Skeletal muscle tissue (tissue), 4 donors: ENCODE measurements around the gene VIT. TPM values are rescaled to one million over a fixed set of nuclear protein-coding genes. Genes with fewer than 3 reads are reported as not detected.

Source experiments
- H3K27ac ChIP-seq: one replicate; pipeline ENCODE4 v1.7.0; 2013; ENCODE audit warnings: mild to moderate bottlenecking, low read depth, low read length, inconsistent platforms
- H3K27me3 ChIP-seq, 3 donors: one replicate each; pipeline ENCODE4 v1.7.0; 2013; ENCODE audit warnings: low read length in 3 of 3; ENCODE audit not compliant: control insufficient read depth in 3 of 3, insufficient read depth in 3 of 3
- H3K36me3 ChIP-seq, 3 donors: one replicate each; pipeline ENCODE4 v1.7.0; 2013; ENCODE audit warnings: low read length in 3 of 3; ENCODE audit not compliant: control insufficient read depth in 3 of 3, insufficient read depth in 3 of 3
- H3K4me1 ChIP-seq, 3 donors: one replicate each; pipeline ENCODE4 v1.7.0; 2013; ENCODE audit warnings: low read length in 3 of 3, mild to moderate bottlenecking in 3 of 3; ENCODE audit not compliant: control insufficient read depth in 3 of 3, insufficient read depth in 3 of 3
- H3K4me3 ChIP-seq, 3 donors: one replicate each; pipeline ENCODE4 v1.7.0; 2013; ENCODE audit warnings: low read length in 3 of 3
- H3K9ac ChIP-seq, 3 donors: one replicate each; pipeline ENCODE4 v1.7.0; 2013; ENCODE audit warnings: low read length in 3 of 3, mild to moderate bottlenecking in 3 of 3, moderate library complexity in 2 of 3, low read depth in 1 of 3
- H3K9me3 ChIP-seq, 3 donors: one replicate each; pipeline ENCODE4 v1.7.0; 2013; ENCODE audit warnings: low read length in 3 of 3; ENCODE audit not compliant: control insufficient read depth in 3 of 3
- total RNA-seq: library from RNA; depleted of rRNA; stranded (reverse); fragments of >200 nt; gene quantifications from one replicate; pipeline ENCODE4 v1.2.3, GENCODE V29; 2014
- donor health status: Osteomylitis.

Gene VIT
- total RNA-seq, 1 donor from 2014 or later, result 6.8 TPM

GRCh38 chr2:36750101-36750500 is 53.6 kb downstream of the VIT start:
- H3K9me3 ChIP-seq, result no peaks in the 10 kb centered on the region
- H3K4me3 ChIP-seq, result no peak overlapping the region
- no peak overlapping the region for H3K27ac ChIP-seq
- no peaks in the 10 kb centered on the region for H3K4me1 ChIP-seq
- no peaks in the 10 kb centered on the region for H3K36me3 ChIP-seq
- H3K9ac ChIP-seq, result no peak overlapping the region
- H3K27me3 ChIP-seq, result peaks cover 0 to 3% (median 0%) of the 10 kb centered on the region in 3 donors

- H3K4me3 ChIP-seq, result no peak overlapping the region
- H3K27ac ChIP-seq, result no peak overlapping the region
- no peaks in the 10 kb centered on the region for H3K36me3 ChIP-seq
- H3K4me1 ChIP-seq, result no peaks in the 10 kb centered on the region
- H3K27me3 ChIP-seq, result peaks cover 0 to 3% (median 0%) of the 10 kb centered on the region in 3 donors
- H3K9me3 ChIP-seq, result no peaks in the 10 kb centered on the region
- no peak overlapping the region for H3K9ac ChIP-seq
Observed at GRCh38 chr2:36753706-36754221, 57.3 kb downstream of the VIT start.

- no peak overlapping the region for H3K9ac ChIP-seq
- no peak overlapping the region for H3K27ac ChIP-seq
- H3K27me3 ChIP-seq, result peaks cover 0 to 3% (median 0%) of the 10 kb centered on the region in 3 donors
- no peaks in the 10 kb centered on the region for H3K4me1 ChIP-seq
- H3K36me3 ChIP-seq, result no peaks in the 10 kb centered on the region
- H3K4me3 ChIP-seq, result no peak overlapping the region
- no peaks in the 10 kb centered on the region for H3K9me3 ChIP-seq
Observed at GRCh38 chr2:36754578-36754977, 58.1 kb downstream of the VIT start.

- Histone ChIP-seq H3K4me1 (no peaks in the 10 kb centered on the region), H3K9me3 (no peaks in the 10 kb centered on the region), H3K36me3 (no peaks in the 10 kb centered on the region), H3K27ac (no peak overlapping the region), H3K27me3 (peaks cover 0 to 3% (median 0%) of the 10 kb centered on the region in 3 donors), H3K4me3 (no peak overlapping the region), H3K9ac (no peak overlapping the region)
Observed at GRCh38 chr2:36756438-36756837, 59.9 kb downstream of the VIT start.

- H3K4me1 ChIP-seq, result no peaks in the 10 kb centered on the region
- H3K9me3 ChIP-seq, result no peaks in the 10 kb centered on the region
- no peak overlapping the region for H3K9ac ChIP-seq
- H3K27ac ChIP-seq, result no peak overlapping the region
- H3K4me3 ChIP-seq, result no peak overlapping the region
- peaks cover 0 to 5% (median 4%) of the 10 kb centered on the region in 3 donors for H3K27me3 ChIP-seq
- no peaks in the 10 kb centered on the region for H3K36me3 ChIP-seq
Observed at GRCh38 chr2:36762764-36763490, 66.4 kb downstream of the VIT start.

GRCh38 chr2:36769106-36769505 is 72.6 kb downstream of the VIT start:
- H3K4me1 ChIP-seq, result no peaks in the 10 kb centered on the region
- H3K27ac ChIP-seq, result no peak overlapping the region
- H3K4me3 ChIP-seq, result no peak overlapping the region
- H3K9ac ChIP-seq, result no peak overlapping the region
- H3K9me3 ChIP-seq, result no peaks in the 10 kb centered on the region
- H3K36me3 ChIP-seq, result no peaks in the 10 kb centered on the region
- H3K27me3 ChIP-seq, result peaks cover 0 to 4% (median 0%) of the 10 kb centered on the region in 3 donors

- Histone ChIP-seq H3K36me3 (no peaks in the 10 kb centered on the region), H3K9me3 (no peaks in the 10 kb centered on the region), H3K9ac (no peak overlapping the region), H3K4me3 (no peak overlapping the region), H3K27me3 (no peaks in the 10 kb centered on the region), H3K27ac (no peak overlapping the region), H3K4me1 (no peaks in the 10 kb centered on the region)
Observed at GRCh38 chr2:36770542-36771287, 74.2 kb downstream of the VIT start.

GRCh38 chr2:36771671-36772070 is 75.2 kb downstream of the VIT start:
- H3K9me3 ChIP-seq, result no peaks in the 10 kb centered on the region
- no peak overlapping the region for H3K4me3 ChIP-seq
- H3K4me1 ChIP-seq, result no peaks in the 10 kb centered on the region
- no peaks in the 10 kb centered on the region for H3K27me3 ChIP-seq
- H3K9ac ChIP-seq, result no peak overlapping the region
- no peaks in the 10 kb centered on the region for H3K36me3 ChIP-seq
- no peak overlapping the region for H3K27ac ChIP-seq

- no peak overlapping the region for H3K9ac ChIP-seq
- H3K9me3 ChIP-seq, result no peaks in the 10 kb centered on the region
- no peak overlapping the region for H3K27ac ChIP-seq
- H3K4me1 ChIP-seq, result no peaks in the 10 kb centered on the region
- peaks cover 0 to 2% (median 0%) of the 10 kb centered on the region in 3 donors for H3K27me3 ChIP-seq
- H3K4me3 ChIP-seq, result no peak overlapping the region
- no peaks in the 10 kb centered on the region for H3K36me3 ChIP-seq
Observed at GRCh38 chr2:36773947-36774346, 77.4 kb downstream of the VIT start.

- Histone ChIP-seq H3K4me3 (no peak overlapping the region), H3K9ac (no peak overlapping the region), H3K27ac (no peak overlapping the region), H3K36me3 (no peaks in the 10 kb centered on the region), H3K27me3 (peaks cover 0 to 2% (median 0%) of the 10 kb centered on the region in 3 donors), H3K9me3 (no peaks in the 10 kb centered on the region), H3K4me1 (peaks cover 0 to 3% (median 0%) of the 10 kb centered on the region in 3 donors)
Observed at GRCh38 chr2:36775261-36775660, 78.8 kb downstream of the VIT start.
